HG02571 (cell line): ENCODE results near the gene MACROD2.
"Not testable (repeated sequence)": the region's sequence is repeated elsewhere in the genome, so short reads cannot be mapped to it uniquely, and the experiment has no call there.

Experiments used
- ATAC-seq: cut with Tn5 transposase; IDR thresholded peaks from one replicate; pipeline ENCODE4 v1.9.1; 2021; ENCODE audit warnings: mild to moderate bottlenecking, moderate library complexity; ENCODE audit not compliant: unreplicated experiment

MACROD2 gene

DNA sequence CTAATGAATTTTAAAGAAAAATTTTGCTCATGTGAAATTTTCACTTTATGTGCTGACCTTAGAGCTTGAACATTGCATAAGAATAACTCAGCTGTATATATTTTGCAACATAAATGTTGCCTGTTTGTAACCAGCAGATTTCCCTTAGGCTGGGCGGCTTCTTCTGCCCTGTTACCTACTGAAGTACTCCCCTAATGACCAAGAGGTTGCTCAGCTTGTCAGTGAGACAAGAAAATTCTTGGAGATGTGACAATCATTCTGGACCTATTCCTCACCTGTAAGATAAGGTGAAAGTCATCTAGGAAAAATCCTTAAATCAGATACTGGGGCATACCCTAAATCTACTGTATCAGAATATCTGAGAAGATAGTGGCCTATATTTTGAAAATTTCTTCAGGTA lies 1516.2 kb downstream of the MACROD2 start:
- ATAC-seq: no peak

DNA sequence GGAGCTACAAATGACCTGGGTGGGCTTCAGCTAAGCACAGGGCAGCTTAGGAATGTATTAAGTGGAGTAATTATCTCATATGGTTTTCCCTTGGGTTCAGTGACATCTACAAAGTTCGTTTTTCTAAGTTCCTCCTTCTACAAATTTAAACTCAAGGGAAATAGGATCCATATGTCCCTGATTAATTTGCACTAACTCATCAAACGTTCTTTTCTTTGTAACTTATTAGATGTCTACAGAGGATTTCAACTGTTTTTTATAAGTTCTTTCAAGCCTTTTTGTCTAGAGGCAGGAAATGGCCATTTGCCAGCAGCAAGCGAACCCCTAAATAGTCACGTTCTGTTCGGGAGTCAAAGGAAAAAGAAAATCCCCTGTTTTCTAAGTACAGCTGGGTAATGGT lies 1517.6 kb downstream of the MACROD2 start:
- ATAC-seq: no peak

DNA sequence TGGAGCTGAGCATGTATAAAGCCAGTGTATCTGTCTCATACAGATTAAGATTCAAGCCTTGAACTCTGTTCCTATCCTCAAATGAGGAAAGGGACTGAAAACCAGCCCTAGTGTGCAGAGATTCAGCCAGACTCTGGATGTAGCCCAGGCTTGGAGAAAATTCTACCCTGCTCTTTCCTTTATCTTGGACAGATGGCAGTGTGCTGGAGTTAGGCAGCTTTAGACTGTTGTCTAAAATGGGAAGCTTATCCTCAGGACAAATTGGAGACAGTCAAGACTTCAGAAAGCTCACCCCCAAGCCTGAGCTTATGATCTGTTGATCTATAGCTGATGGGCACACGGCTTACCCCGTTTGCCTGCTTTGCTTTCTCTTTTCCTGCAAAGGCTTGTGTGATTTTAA lies 1520.4 kb downstream of the MACROD2 start:
- no peak for ATAC-seq

DNA sequence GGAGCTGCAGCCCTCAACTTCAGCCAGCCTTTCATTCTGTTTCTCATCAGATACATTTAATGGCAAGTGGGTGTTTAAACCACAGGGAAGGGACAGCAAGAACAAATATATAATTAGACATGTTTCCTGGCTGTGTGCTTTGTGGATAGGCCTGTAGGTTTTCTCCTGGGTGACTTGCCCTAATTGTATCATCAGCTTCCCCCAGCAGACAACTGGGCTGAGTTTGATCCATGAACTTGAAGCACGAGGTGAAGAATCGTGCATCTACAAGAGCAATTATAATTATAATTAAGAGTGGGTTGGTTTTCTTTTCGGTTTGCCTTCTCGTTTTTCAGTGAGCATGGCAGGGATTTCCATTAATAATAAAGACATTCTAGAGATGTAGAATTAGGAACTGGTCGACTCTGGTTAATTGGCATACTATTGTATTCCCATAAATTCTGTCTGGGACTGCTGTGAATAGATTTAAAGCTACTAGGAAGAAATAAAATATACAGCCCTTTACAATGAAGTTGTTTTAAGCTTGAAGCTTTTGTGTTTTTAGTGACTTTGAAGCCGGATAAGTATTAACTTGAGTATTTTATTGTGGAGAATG lies 1525.7 kb downstream of the MACROD2 start:
- ATAC-seq: no peak

DNA sequence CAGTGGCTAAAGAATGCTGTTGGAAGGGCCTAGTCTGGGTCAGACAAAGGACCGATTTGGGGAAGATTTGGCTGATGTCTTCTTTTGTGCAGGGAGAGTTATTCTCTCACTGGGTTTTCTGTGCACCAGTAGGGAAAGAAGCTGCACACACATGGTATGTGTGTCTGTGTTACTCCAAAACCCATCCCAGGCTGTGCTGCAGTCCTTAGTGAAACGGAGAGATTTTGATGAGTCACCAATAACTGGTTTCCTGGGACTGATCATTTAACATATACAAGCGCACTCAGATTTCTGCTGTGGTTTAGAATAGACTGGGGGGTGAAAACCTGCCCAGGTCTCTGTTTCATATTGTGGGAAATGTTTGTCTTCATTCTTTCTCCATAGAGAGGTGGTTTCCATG lies 1528.1 kb downstream of the MACROD2 start:
- ATAC-seq: no peak

DNA sequence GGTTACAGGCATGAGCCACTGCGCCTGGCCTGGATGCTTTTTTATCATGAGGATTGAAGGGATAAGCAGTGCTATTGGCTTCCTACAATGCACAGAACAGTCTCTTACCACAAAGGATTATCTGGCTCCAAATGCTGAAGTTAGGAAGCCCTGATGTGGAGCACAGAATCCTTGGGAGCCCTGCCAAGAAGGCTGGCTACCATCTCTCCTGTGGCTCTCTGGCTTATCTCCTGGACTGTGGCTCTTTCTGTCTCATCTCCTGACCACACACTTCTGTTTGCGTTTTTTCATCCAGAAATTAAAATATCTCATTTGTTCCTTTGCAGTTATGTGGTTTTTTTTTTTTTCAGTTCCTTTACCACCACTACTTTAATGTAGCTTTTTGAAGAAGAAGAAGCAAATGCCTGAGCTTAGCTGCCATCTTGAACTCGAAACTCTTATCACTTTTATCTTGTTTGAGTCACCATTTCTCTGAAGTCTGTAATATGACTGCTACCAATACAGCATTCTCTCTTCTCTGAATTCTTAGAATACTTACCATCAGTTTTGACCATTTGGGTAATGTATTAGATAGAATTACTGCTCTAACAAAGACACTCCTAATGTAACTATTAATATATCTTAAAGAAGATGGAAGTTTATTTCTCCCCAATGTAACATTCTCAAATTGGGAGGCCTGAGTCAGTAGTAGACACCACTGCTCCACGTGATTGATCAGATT lies 1533.2 kb downstream of the MACROD2 start:
- no peak for ATAC-seq

DNA sequence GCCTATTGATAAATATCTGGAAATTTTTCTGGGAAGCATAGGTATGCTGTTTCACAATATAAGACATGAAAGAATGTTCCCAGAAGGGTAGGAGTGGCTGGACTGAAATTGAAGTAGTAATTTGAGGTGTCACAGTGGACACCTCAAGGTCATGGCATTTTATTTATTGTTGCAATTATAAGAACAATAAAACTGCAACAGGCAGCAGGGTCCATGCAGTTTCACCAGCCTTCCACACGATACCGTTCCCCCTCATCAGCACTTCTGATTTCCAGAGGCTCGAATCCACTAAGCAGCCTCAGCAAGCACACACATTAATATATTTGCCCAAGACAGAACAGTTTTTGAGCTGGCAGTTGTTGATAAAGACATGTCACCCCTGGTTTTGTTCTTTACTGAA lies 1540.5 kb downstream of the MACROD2 start:
- ATAC-seq: no peak

DNA sequence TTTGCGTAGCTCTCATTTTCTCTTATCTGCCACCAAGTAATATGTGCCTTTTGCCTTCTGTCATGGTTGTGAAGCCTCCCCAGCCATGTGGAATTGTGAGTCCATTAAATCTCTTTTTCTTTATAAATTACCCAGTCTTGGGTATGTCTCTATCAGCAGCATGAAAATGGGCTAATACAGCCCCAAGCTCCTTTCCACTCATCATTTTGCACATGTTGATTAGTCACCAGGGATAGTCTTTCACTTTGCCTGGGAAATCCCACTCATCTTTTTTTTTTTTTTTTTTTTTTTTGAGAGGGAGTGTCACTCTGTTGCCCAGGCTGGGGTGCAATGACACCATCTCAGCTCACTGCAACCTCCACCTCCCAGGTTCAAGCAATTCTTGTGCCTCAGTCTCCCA lies 1541.9 kb downstream of the MACROD2 start:
- not testable (repeated sequence) for ATAC-seq

DNA sequence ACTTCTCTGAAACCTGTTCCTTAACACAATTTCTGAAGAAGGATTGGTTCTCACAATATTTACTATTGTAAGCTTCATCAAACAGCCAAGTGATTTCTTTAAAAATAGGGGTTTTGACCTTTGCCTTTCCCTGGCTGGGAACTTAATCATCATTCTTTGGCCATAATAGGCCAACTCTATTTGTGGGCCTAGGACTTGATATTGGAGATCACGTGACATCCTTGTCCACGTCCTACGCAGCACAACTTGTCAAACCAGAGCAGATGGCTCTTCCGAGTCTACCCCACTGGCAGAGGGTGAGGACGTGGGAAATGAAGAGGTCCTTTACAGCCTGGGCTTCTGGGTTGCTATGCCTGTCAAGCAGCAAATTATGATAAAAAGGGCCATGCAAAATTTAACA lies 1547.3 kb downstream of the MACROD2 start:
- ATAC-seq: no peak

DNA sequence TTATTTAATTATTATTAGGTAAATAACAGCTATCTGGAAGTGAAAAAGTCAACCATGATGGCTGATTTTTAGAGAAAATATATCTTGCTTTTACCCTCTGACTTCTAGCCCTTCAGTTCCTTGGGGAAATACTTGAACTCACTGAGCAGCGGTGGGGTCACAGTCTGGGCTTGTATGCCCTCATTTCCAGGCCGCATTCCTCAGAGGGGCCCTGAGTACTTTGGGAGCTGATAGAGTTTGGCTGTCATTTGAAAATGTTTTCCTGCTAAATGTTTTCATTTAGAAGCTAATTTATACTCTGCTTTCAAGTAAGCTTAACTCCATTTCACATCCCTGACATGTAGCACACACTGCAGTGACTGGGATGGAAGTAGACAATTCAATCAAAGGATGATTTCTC lies 1549.4 kb downstream of the MACROD2 start:
- no peak for ATAC-seq

DNA sequence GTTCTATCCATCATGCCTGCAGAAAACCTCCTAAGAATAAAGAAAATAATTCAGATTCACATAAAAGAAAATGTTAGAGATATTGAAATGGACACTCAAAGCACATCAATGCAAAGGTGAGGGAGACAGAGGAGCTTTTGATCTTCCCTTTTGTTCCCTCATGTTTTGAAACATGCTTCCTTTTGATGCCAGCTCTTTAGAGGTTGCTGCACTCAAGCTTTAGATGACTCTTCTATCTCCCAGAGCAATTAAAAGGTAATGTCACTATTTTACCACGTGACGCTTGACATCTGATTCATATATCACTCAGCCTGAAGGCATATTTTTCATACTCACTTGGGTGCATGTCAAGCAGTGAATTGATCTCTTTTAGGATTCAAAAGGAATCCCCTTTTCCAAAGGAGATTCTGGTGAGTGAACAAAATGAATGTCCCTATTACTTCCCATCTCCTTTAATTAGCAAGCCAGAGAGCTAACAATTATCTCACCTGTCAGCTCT lies 1551.3 kb downstream of the MACROD2 start:
- ATAC-seq: no peak

DNA sequence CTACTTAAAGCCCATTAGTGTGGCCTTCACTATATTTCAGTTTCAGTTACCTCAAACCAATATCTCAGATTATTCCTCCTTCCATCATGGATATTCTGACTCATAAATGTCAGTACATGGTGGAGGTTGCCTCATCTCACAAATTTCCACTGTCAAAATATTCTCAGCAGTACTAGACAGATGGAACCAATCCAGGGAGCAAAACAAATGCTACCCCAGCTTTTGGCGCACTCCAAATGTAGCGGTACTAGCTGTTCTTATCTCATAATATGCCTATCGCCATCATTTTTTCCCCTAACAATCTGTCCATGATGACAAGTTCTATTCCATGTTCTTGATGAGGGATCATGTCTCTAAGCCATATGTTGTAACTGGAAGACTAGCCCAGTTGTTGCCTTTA lies 1551.8 kb downstream of the MACROD2 start:
- no peak for ATAC-seq

DNA sequence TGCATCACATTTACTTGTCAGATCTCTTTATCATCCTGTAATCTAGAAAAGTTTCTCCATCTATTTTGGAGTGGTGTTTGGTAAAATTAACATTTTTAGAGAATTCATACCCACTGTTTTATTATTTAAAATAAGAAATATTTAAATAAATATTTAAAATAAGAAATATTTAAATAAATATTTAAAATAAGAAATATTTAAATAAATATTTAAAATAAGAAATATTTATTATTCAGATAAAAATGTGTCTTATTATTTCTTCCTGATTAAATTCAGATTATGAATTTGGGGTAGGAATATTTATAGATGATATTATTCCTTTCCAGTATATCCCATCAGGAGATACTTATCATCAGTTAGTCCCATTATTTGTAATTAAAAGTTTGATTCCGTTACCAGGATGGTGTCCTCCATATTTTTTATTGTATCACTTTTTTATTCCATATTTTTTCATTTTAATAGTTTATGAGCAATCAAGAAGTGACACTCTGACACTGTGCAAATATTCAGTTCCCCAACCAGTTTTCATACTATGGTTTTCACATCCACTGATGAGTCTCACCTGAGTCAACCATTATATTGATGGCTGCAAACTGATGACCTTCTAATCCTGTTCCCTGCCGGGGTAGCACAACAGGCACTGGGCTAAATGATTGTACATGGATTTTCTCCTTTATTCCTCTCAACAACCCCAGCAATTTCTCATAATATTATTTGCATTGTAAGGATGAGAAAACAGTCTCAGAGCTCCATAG lies 1555.0 kb downstream of the MACROD2 start:
- no peak for ATAC-seq

DNA sequence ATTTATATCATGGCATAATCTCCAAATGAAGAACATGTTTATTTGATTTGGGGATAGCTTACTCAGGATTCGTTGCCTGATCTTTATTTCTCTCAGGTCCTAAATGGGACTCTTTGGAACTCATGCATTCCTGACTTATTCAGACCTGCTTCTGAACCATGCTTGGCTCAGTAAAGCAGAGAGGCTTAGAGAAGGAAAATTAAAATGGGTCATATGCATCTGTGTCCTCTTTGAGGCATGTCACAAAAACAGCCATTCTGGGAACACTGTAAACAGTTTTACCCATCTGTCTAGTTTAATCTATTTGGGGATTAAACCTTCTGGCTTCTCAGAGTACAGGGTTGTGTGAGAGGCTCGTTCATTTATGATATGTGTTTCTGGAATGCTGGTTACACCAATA lies 1560.6 kb downstream of the MACROD2 start:
- ATAC-seq: no peak

DNA sequence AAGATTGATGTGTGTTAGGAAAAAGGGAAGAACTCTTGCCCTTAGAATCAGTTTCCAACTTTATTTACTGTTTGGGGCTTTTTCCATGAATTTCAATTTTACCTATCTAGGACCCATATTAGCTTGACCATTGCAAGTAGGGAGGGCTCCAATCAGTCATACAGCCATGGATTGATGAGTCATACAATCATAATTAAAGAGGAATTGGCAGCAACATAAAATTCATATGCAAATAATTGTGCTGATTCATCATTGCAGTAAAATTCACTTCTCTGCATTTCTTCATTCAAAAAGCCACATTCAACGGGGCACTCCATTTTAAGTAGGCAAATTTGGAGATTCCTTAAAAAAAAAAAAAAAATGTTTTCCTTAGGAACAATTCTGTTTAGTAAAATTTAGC lies 1561.6 kb downstream of the MACROD2 start:
- no peak for ATAC-seq

DNA sequence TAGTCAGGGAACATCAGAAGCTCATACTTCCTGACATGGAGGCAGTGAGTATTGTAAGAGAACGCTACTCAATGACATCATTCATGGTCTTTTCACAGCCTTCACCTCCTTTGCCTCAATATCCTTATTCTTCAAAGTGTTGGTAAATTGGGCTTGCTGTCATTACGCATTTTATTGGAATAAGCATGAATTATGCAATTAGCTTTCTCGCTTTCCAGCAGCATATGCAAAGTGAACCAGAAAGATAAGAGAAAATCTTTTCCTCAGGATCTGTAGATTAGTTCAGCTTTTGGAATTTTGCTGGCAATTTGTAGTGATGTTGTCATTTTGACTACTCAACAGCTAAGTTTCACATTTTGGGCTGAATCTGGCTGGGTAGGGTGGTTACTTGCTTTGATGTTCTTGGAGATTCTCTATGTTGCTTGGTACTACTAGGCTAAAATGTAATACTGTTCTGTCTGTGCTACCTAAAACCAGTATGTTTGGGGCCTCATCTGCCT lies 1565.8 kb downstream of the MACROD2 start:
- no peak for ATAC-seq

DNA sequence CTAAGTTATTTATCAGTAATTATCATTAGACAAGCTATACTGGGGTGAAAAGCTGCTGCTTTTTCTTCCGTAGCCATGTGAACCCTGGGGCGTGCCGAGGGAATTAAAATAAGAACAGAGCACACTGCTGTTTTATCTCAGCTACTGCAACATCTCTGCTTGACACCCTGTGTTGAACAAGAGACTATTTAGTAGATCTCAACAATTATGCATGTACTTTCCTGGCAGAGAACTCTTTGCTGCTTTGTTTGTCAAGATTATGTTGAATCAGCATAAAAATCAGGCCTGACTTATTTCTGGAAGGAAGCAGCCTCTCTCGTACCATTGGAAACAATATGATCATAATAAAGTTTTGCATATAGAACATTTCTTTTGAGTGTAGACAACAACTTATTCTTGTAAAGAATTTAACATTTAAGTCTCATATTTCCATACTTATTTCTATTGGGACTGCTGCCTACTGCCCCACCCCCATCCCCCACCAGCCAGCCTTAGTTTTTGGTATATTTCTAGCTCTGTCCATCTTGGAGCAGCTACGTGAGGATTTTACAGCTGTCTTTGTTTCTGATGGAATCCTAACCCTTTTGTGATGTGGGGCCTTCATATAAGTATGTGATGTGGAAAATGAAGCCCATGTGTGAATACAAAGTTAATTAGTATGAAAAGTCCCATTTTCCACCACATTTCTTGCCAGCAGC lies 1566.5 kb downstream of the MACROD2 start:
- ATAC-seq: no peak

DNA sequence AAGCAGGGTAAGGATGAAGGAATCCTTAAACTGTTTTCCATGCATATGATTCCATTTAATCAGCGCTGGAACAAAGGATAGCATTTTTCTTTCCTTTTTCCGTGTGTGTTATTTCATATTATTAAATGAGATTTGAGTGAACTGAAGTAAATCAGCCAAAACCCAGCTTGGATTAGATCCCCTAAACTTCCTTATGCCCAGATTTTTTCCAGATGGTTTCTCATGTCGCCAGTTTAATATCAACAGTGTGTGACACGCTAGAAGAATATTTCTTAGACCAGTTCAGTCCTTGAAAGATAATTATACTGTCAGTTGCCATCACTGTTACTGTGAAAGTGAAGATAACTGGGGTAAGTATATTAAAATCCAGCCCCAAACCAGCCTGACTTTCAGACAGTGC lies 1568.5 kb downstream of the MACROD2 start:
- ATAC-seq: no peak

DNA sequence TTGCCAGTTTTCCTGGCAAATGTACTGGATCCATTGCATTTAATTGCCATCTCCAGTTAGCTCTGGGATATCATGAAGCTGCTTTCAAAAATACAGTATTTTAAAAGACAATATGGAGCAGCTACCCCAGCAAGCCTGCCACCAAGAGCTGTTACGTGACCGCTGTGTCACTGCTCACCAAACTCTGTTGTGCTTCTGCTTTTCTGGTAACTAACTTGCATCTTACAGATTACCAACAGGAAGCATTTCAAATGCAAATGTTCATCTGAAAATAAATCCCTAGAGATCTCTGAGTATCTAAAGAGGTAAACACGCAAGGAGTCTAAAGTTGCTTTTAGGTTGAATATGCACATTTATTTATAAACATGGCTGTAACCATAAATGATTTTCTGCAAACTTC lies 1569.7 kb downstream of the MACROD2 start:
- no peak for ATAC-seq

DNA sequence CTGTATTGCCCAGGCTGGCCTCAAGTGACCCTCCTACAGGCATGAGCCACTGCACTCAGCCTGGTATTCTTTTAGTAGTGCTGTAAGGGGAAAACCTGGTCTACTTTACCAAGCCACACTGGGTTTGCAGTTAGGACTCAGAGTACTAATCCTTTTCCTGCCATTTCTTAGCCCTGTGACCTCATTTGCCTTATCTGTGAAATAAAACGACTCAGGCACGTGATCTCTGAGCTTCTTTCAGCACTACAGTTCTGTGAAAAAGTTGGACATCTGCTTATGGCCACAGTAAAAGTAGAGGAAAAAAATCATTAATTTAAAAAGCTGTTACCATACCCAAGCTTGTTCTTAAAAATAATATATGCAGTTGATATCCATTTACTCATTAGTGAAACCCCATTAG lies 1570.5 kb downstream of the MACROD2 start:
- no peak for ATAC-seq

DNA sequence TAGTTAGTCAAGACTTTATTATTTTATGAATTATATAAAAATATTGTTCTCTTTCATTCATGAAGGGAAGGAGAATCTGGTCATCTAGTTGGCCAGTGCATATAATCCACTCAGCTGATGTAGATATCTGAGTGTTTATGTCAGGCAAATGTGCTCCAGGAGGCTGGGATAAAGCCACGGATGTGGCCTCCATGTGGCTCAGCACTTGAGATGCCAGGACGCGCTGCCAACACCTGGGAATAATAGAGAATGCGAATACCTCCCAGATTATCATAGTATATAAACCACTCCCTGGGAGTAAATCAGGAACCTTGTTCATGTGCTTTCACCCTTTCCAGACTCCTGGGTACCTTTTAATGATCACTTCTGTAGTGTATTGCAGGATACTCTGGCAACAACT lies 1571.9 kb downstream of the MACROD2 start:
- ATAC-seq: no peak
